ENCODE results near the gene EXOSC1. TPM values are rescaled to one million over a fixed set of nuclear protein-coding genes. Genes with fewer than 3 reads are reported as not detected.

Gene EXOSC1
- polyA plus RNA-seq, 1 of the 3 experiments (the other 2 are of a cell fraction): 49.0 TPM

DNA sequence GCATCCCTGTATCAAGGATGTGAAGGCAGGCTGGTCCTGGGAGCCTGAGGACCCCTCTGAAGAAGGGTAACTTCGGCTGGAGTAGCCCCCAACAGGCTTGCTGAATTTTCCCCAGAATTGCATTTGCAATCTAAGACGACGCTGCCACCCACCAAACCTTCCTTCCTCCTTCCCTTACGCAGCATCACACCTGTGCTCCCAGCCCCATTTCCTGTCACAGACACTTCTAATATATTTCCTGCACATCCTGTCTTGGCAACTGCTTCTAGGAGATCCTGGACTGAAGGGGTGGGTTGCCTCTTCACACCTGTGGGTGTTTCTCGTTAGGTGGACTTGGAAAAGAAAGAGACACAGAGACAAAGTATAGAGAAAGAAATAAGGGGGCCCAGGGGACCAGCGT, 29.2 kb downstream of the EXOSC1 start:
- CTCF ChIA-PET: no interaction called here
- DNase-seq: no peak
- 93% methylated on average over 6 of the region's 6 CpGs for WGBS (ENCODE audit: low lambda C conversion rate)

DNA sequence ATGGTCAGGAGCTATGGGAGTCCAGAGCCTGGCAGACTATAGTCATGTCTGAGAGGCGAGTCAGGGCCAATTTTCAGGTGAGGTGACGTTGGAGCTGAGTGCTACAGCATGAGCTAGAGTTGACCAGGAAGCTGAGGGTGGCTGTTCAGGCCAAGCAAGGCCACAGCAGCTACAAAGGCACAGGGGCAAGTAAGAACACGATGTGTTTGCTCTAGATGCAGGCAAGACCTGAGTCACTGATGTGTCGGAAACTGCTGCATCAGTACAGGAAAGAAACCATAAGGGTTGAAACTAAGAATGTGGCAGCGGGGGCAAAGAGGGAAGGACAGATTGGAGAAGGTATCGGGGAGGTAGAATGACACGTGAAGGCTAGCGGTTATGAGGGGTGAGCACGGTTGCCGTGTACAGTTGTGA, 32.9 kb downstream of the EXOSC1 start:
- peaks cover 7% of the 10 kb centered on the region for H3F3A ChIP-seq (replicated peaks; ENCODE audit: insufficient read depth)
- no peaks in the 10 kb centered on the region for H3K9me2 ChIP-seq
- DNase-seq: no peak
- no peak overlapping the region for H3K4me2 ChIP-seq
- H3K79me2 ChIP-seq (ENCODE audit: insufficient read depth): no peaks in the 10 kb centered on the region
- CTCF ChIA-PET: no interaction called here
- no peak overlapping the region for H3K27ac ChIP-seq (ENCODE audit: low read depth in 2 of 2, low read length in 1 of 2)
- no peak for TF ChIP-seq SIN3A (IDR thresholded peaks at IDR 0.05; ENCODE audit: borderline replicate concordance, low read depth, low read length)
- no peak for TF ChIP-seq MEF2A (IDR thresholded peaks at IDR 0.05; ENCODE audit: borderline replicate concordance, low read depth)
- TF ChIP-seq TAF1 (IDR thresholded peaks at IDR 0.05; ENCODE audit: borderline replicate concordance, low read depth, low read length): no peak
- TF ChIP-seq GATA2 (CRISPR knock-in tag; IDR thresholded peaks at IDR 0.05): no peak
- TF ChIP-seq, protein P1, sequence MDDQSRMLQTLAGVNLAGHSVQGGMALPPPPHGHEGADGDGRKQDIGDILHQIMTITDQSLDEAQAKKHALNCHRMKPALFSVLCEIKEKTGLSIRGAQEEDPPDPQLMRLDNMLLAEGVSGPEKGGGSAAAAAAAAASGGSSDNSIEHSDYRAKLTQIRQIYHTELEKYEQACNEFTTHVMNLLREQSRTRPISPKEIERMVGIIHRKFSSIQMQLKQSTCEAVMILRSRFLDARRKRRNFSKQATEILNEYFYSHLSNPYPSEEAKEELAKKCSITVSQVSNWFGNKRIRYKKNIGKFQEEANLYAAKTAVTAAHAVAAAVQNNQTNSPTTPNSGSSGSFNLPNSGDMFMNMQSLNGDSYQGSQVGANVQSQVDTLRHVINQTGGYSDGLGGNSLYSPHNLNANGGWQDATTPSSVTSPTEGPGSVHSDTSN (IDR thresholded peaks at IDR 0.05): no peak
- no peak for TF ChIP-seq TCF12 (IDR thresholded peaks at IDR 0.05)
- no peak for TF ChIP-seq FOXM1 (IDR thresholded peaks at IDR 0.05; ENCODE audit: low read depth)
- TF ChIP-seq TEAD4 (IDR thresholded peaks at IDR 0.05; ENCODE audit: borderline replicate concordance, insufficient read depth): no peak
- WGBS (ENCODE audit: low lambda C conversion rate): 93% methylated on average over 10 of the region's 10 CpGs
- H3K4me1 ChIP-seq (ENCODE audit: control insufficient read depth in 1 of 2, insufficient read depth in 2 of 2, low read depth in 1 of 2, low read length in 1 of 2): peaks cover 0 to 6% of the 10 kb centered on the region in 2 experiments; a peak in 1 of 4 replicates
- H2AFZ ChIP-seq (ENCODE audit: low read depth): no peak overlapping the region
- H3K9ac ChIP-seq: no peak overlapping the region
- no peaks in the 10 kb centered on the region for H3K27me3 ChIP-seq (ENCODE audit: insufficient read depth)
- H3K4me3 ChIP-seq (ENCODE audit: low read depth in 2 of 2, low read length in 1 of 2): no peak overlapping the region
- no peaks in the 10 kb centered on the region for H4K20me1 ChIP-seq (ENCODE audit: insufficient read depth)
- POLR2A ChIA-PET: no interaction called here
- H3K9me3 ChIP-seq: no peaks in the 10 kb centered on the region
- H3K36me3 ChIP-seq (replicated peaks in 1 of 2; ENCODE audit: control insufficient read depth in 1 of 2, insufficient read depth in 2 of 2, low read length in 1 of 2): no peaks in the 10 kb centered on the region

More for the DNA sequence above, 29.2 kb downstream of the EXOSC1 start:
- Histone ChIP-seq H4K20me1 (ENCODE audit: insufficient read depth) (no peaks in the 10 kb centered on the region), H3F3A (replicated peaks; ENCODE audit: insufficient read depth) (peaks cover 7% of the 10 kb centered on the region), H3K79me2 (ENCODE audit: insufficient read depth) (peaks cover 8% of the 10 kb centered on the region; the same call in 1 of the 2 replicates), H3K36me3 (replicated peaks in 1 of 2; ENCODE audit: control insufficient read depth in 1 of 2, insufficient read depth in 2 of 2, low read length in 1 of 2) (no peaks in the 10 kb centered on the region), H3K9me2 (no peaks in the 10 kb centered on the region), H3K4me2 (no peak overlapping the region), H3K27me3 (ENCODE audit: insufficient read depth) (no peaks in the 10 kb centered on the region), H2AFZ (ENCODE audit: low read depth) (no peak overlapping the region), H3K9ac (no peak overlapping the region), H3K4me1 (ENCODE audit: control insufficient read depth in 1 of 2, insufficient read depth in 2 of 2, low read depth in 1 of 2, low read length in 1 of 2) (peaks cover 0 to 6% of the 10 kb centered on the region in 2 experiments; a peak in 1 of 4 replicates), H3K4me3 (ENCODE audit: low read depth in 2 of 2, low read length in 1 of 2) (no peak overlapping the region), H3K9me3 (no peaks in the 10 kb centered on the region), H3K27ac (ENCODE audit: low read depth in 2 of 2, low read length in 1 of 2) (no peak overlapping the region)
- no peak for TF ChIP-seq GATA2 (CRISPR knock-in tag; IDR thresholded peaks at IDR 0.05)
- TF ChIP-seq, protein P2, sequence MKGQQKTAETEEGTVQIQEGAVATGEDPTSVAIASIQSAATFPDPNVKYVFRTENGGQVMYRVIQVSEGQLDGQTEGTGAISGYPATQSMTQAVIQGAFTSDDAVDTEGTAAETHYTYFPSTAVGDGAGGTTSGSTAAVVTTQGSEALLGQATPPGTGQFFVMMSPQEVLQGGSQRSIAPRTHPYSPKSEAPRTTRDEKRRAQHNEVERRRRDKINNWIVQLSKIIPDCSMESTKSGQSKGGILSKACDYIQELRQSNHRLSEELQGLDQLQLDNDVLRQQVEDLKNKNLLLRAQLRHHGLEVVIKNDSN (IDR thresholded peaks at IDR 0.05; ENCODE audit: borderline replicate concordance, low read depth): no peak
- TF ChIP-seq NFIC (IDR thresholded peaks at IDR 0.05; ENCODE audit: borderline replicate concordance): no peak
- TF ChIP-seq SIN3A (IDR thresholded peaks at IDR 0.05; ENCODE audit: borderline replicate concordance, low read depth, low read length): no peak
- no peak for TF ChIP-seq TAF1 (IDR thresholded peaks at IDR 0.05; ENCODE audit: borderline replicate concordance, low read depth, low read length)
- TF ChIP-seq, protein P3, sequence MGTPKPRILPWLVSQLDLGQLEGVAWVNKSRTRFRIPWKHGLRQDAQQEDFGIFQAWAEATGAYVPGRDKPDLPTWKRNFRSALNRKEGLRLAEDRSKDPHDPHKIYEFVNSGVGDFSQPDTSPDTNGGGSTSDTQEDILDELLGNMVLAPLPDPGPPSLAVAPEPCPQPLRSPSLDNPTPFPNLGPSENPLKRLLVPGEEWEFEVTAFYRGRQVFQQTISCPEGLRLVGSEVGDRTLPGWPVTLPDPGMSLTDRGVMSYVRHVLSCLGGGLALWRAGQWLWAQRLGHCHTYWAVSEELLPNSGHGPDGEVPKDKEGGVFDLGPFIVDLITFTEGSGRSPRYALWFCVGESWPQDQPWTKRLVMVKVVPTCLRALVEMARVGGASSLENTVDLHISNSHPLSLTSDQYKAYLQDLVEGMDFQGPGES (IDR thresholded peaks at IDR 0.05; ENCODE audit: low read depth, low read length): no peak
- TF ChIP-seq GABPA (IDR thresholded peaks at IDR 0.05; ENCODE audit: low read depth): no peak
- TF ChIP-seq JUND (IDR thresholded peaks at IDR 0.05): no peak
- TF ChIP-seq FOSL2 (IDR thresholded peaks at IDR 0.05; ENCODE audit: borderline replicate concordance, low read depth): no peak
- TF ChIP-seq, protein P4, sequence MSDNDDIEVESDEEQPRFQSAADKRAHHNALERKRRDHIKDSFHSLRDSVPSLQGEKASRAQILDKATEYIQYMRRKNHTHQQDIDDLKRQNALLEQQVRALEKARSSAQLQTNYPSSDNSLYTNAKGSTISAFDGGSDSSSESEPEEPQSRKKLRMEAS (IDR thresholded peaks at IDR 0.05; ENCODE audit: low read depth): no peak
- TF ChIP-seq FOXM1 (IDR thresholded peaks at IDR 0.05; ENCODE audit: low read depth): no peak
- TF ChIP-seq EZH2phosphoT487 (IDR thresholded peaks at IDR 0.05; ENCODE audit: borderline replicate concordance, low read depth): no peak
- TF ChIP-seq, protein P5, sequence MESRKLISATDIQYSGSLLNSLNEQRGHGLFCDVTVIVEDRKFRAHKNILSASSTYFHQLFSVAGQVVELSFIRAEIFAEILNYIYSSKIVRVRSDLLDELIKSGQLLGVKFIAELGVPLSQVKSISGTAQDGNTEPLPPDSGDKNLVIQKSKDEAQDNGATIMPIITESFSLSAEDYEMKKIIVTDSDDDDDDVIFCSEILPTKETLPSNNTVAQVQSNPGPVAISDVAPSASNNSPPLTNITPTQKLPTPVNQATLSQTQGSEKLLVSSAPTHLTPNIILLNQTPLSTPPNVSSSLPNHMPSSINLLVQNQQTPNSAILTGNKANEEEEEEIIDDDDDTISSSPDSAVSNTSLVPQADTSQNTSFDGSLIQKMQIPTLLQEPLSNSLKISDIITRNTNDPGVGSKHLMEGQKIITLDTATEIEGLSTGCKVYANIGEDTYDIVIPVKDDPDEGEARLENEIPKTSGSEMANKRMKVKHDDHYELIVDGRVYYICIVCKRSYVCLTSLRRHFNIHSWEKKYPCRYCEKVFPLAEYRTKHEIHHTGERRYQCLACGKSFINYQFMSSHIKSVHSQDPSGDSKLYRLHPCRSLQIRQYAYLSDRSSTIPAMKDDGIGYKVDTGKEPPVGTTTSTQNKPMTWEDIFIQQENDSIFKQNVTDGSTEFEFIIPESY (IDR thresholded peaks at IDR 0.05; ENCODE audit: borderline replicate concordance, low read depth): no peak
- POLR2A ChIA-PET: no interaction called here
